NT2/D1 (cell line): ENCODE results near the gene CACNA2D1.

ENCODE experiments used
- DNase-seq: peaks from one replicate; pipeline ENCODE4 v3.0.0-alpha.2; 2011; ENCODE audit warnings: low read depth, low spot score
- H3K27me3 ChIP-seq: 2 replicates; pipeline ENCODE4 v1.6.0; 2011; ENCODE audit warnings: mild to moderate bottlenecking; ENCODE audit not compliant: insufficient read length, insufficient read depth
- H3K36me3 ChIP-seq: 2 replicates; pipeline ENCODE4 v1.6.1; 2011; ENCODE audit warnings: mild to moderate bottlenecking, low read length, mixed read lengths; ENCODE audit not compliant: insufficient read depth, insufficient read length
- H3K4me1 ChIP-seq: 2 replicates; pipeline ENCODE4 v1.5.1; 2011; ENCODE audit not compliant: insufficient read depth, insufficient read length
- H3K4me3 ChIP-seq: 2 replicates; pipeline ENCODE4 v1.5.1; 2011; ENCODE audit warnings: low read depth; ENCODE audit not compliant: insufficient read length
- H3K9ac ChIP-seq: 2 replicates; pipeline ENCODE4 v1.6.0; 2011; ENCODE audit warnings: low read depth; ENCODE audit not compliant: insufficient read length
- H3K9me3 ChIP-seq: 2 replicates; pipeline ENCODE4 v1.5.1; 2011; ENCODE audit warnings: mild to moderate bottlenecking, low read length; ENCODE audit not compliant: insufficient read depth
- SUZ12 ChIP-seq: IDR thresholded peaks from 2 replicates; pipeline ENCODE4 v1.6.1; 2011; ENCODE audit not compliant: insufficient read length, insufficient read depth; ENCODE audit errors: extremely low read depth
- YY1 ChIP-seq: IDR thresholded peaks from 2 replicates; pipeline ENCODE4 v1.6.1; 2011; ENCODE audit not compliant: insufficient read length, insufficient read depth
- ZNF274 ChIP-seq: IDR thresholded peaks from 2 replicates; pipeline ENCODE4 v1.6.1; 2011; ENCODE audit warnings: mild to moderate bottlenecking, low read depth, low read length

Gene CACNA2D1

GRCh38 chr7:82079527-82079926 is 364.1 kb downstream of the CACNA2D1 start:
- H3K4me1 ChIP-seq = no peaks in the 10 kb centered on the region
- no peak overlapping the region for H3K4me3 ChIP-seq
- no peaks in the 10 kb centered on the region for H3K36me3 ChIP-seq
- H3K9ac ChIP-seq = no peak overlapping the region
- no peaks in the 10 kb centered on the region for H3K9me3 ChIP-seq
- no peak for TF ChIP-seq YY1
- no peak for TF ChIP-seq SUZ12
- no peak for TF ChIP-seq ZNF274
- no peaks in the 10 kb centered on the region for H3K27me3 ChIP-seq
- DNase-seq = no peak

- H3K9me3 ChIP-seq = no peaks in the 10 kb centered on the region
- no peaks in the 10 kb centered on the region for H3K36me3 ChIP-seq
- no peak for DNase-seq
- no peak overlapping the region for H3K9ac ChIP-seq
- no peaks in the 10 kb centered on the region for H3K4me1 ChIP-seq
- TF ChIP-seq YY1 (no peak), SUZ12 (no peak), ZNF274 (no peak)
- H3K27me3 ChIP-seq = no peaks in the 10 kb centered on the region
- no peak overlapping the region for H3K4me3 ChIP-seq
These were observed 364.8 kb downstream of the CACNA2D1 start for GRCh38 chr7:82078807-82079206.

GRCh38 chr7:82071468-82071867 is 372.1 kb downstream of the CACNA2D1 start:
- no peak for DNase-seq
- H3K36me3 ChIP-seq = no peaks in the 10 kb centered on the region
- no peak overlapping the region for H3K4me3 ChIP-seq
- no peaks in the 10 kb centered on the region for H3K9me3 ChIP-seq
- no peak for TF ChIP-seq ZNF274
- H3K27me3 ChIP-seq = no peaks in the 10 kb centered on the region
- no peaks in the 10 kb centered on the region for H3K4me1 ChIP-seq
- no peak overlapping the region for H3K9ac ChIP-seq

- Histone ChIP-seq H3K9me3 (no peaks in the 10 kb centered on the region), H3K9ac (no peak overlapping the region), H3K4me1 (no peaks in the 10 kb centered on the region), H3K4me3 (no peak overlapping the region), H3K36me3 (no peaks in the 10 kb centered on the region), H3K27me3 (no peaks in the 10 kb centered on the region)
- no peak for DNase-seq
- no peak for TF ChIP-seq SUZ12
- no peak for TF ChIP-seq YY1
- no peak for TF ChIP-seq ZNF274
These were observed 375.8 kb downstream of the CACNA2D1 start for GRCh38 chr7:82067628-82068264.

- H3K36me3 ChIP-seq = no peaks in the 10 kb centered on the region
- TF ChIP-seq SUZ12 (no peak), YY1 (no peak), ZNF274 (no peak)
- no peaks in the 10 kb centered on the region for H3K27me3 ChIP-seq
- no peak for DNase-seq
- no peak overlapping the region for H3K4me3 ChIP-seq
- H3K4me1 ChIP-seq = no peaks in the 10 kb centered on the region
- H3K9me3 ChIP-seq = no peaks in the 10 kb centered on the region
- no peak overlapping the region for H3K9ac ChIP-seq
These were observed 386.1 kb downstream of the CACNA2D1 start for GRCh38 chr7:82057476-82057875.

GRCh38 chr7:82056282-82056681 is 387.3 kb downstream of the CACNA2D1 start:
- Histone ChIP-seq H3K4me3 (no peak overlapping the region), H3K36me3 (no peaks in the 10 kb centered on the region), H3K9ac (no peak overlapping the region), H3K4me1 (no peaks in the 10 kb centered on the region), H3K27me3 (no peaks in the 10 kb centered on the region), H3K9me3 (no peaks in the 10 kb centered on the region)
- TF ChIP-seq SUZ12 = no peak
- TF ChIP-seq YY1 = no peak
- no peak for TF ChIP-seq ZNF274
- no peak for DNase-seq

GRCh38 chr7:82054544-82054943 is 389.0 kb downstream of the CACNA2D1 start:
- Histone ChIP-seq H3K27me3 (no peaks in the 10 kb centered on the region), H3K36me3 (no peaks in the 10 kb centered on the region), H3K4me3 (no peak overlapping the region), H3K4me1 (no peaks in the 10 kb centered on the region), H3K9ac (no peak overlapping the region), H3K9me3 (no peaks in the 10 kb centered on the region)
- TF ChIP-seq SUZ12 (no peak), YY1 (no peak), ZNF274 (no peak)
- no peak for DNase-seq

- TF ChIP-seq SUZ12 (no peak), YY1 (no peak), ZNF274 (no peak)
These were observed 390.0 kb downstream of the CACNA2D1 start for GRCh38 chr7:82053453-82054032.

More at GRCh38 chr7:82053453-82054032, 390.0 kb downstream of the CACNA2D1 start:
- DNase-seq = no peak
- Histone ChIP-seq H3K4me3 (no peak overlapping the region), H3K4me1 (no peaks in the 10 kb centered on the region), H3K9me3 (no peaks in the 10 kb centered on the region), H3K9ac (no peak overlapping the region), H3K36me3 (no peaks in the 10 kb centered on the region), H3K27me3 (no peaks in the 10 kb centered on the region)
